Neutrophil (primary cell): ENCODE measurements around the gene PLEKHG3.
"Not testable (repeated sequence)": the region's sequence is repeated elsewhere in the genome, so short reads cannot be mapped to it uniquely, and the experiment has no call there.

Source experiments
- H3K27ac ChIP-seq: fragments of 200-600 bp; sonication (generic); 2 replicates; pipeline ENCODE4 v1.5.1; 2016; ENCODE audit warnings: mild to moderate bottlenecking, moderate library complexity
- H3K27me3 ChIP-seq: fragments of 200-600 bp; sonication (generic); 2 replicates; pipeline ENCODE4 v1.6.0; 2016; ENCODE audit warnings: mild to moderate bottlenecking
- H3K36me3 ChIP-seq: fragments of 200-600 bp; sonication (generic); 2 replicates; pipeline ENCODE4 v1.5.1; 2017
- H3K4me1 ChIP-seq, 2 experiments: fragments of 200-600 bp in 1 of 2; sonication (generic) in 1 of 2; 1 replicate in 1 of 2; 2 replicates in 1 of 2; pipeline versions ENCODE4 v1.5.1 to v1.6.1; 2013 to 2016; ENCODE audit warnings: low read depth in 1 of 2, low read length in 1 of 2, mild to moderate bottlenecking in 1 of 2, moderate library complexity in 1 of 2; ENCODE audit not compliant: control insufficient read depth in 1 of 2, insufficient read depth in 1 of 2
- H3K4me3 ChIP-seq, 2 experiments: fragments of 200-600 bp in 1 of 2; sonication (generic) in 1 of 2; 1 replicate in 1 of 2; 2 replicates in 1 of 2; pipeline ENCODE4 v1.5.1; 2013 to 2016; ENCODE audit warnings: low read depth in 1 of 2, low read length in 1 of 2, mild to moderate bottlenecking in 1 of 2, moderate library complexity in 1 of 2
- H3K9me3 ChIP-seq: fragments of 200-600 bp; sonication (generic); 2 replicates; pipeline ENCODE4 v1.5.1; 2016
- CTCF ChIP-seq: fragments of 200-600 bp; sonication (generic); IDR thresholded peaks from 2 replicates; pipeline ENCODE4 v1.5.1; 2016; ENCODE audit warnings: antibody characterized with exemption

The PLEKHG3 gene

DNA sequence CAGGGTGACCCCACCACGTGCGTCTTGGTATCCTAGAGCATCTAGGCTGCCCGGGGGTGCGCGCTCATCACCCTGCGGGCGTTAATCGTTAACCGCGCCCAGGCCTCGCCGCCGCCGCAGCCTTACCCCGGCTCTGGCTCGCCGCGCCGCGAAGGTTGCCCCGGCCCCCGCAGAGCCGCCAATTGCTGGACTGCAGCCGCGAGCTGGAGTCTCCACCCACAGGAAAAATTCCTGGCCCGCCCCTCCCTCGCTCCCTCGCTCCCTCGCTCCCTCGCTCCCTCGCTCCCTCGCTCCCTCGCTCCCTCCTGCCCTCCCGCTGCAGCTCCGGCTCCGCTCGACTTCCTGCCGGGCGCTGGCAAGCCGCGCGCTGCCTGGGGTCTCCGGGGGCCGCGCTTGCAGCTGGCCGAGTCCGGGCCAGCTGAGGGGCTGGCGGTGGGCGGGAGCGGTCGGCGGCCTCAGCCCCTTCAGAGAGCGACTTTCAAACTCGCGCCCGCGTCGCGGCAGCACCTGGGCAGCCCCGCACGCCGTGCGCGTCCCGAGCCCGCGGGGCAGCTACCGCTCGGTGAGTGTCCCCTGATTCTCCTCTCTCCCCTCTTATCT, at the start of gene PLEKHG3:
Gene PLEKHG3 (plus strand): TSS at position 282 of the 600 bp plus-strand sequence. CDS start 23,208 bp downstream, outside the sequence.
- Histone ChIP-seq H3K27ac (peak within 1 kb of the TSS; percentile 99), H3K4me3 (peak within 1 kb of the TSS; percentile 79 to 97), H3K4me1 (peaks cover 81 to 89% of the 10 kb centered on the region in 2 experiments), H3K27me3 (peaks cover 8% of the 10 kb centered on the region), H3K36me3 (peaks cover 14% of the 10 kb centered on the region), H3K9me3 (no peaks in the 10 kb centered on the region)
- no peak for TF ChIP-seq CTCF

GRCh38 chr14:64654901-64655300, 49.3 kb upstream of the PLEKHG3 start:
- peak overlapping the region; percentile 37 for H3K27ac ChIP-seq
- H3K9me3 ChIP-seq = no peaks in the 10 kb centered on the region
- H3K36me3 ChIP-seq = no peaks in the 10 kb centered on the region
- TF ChIP-seq CTCF = no peak
- H3K4me1 ChIP-seq = peaks cover 32 to 40% of the 10 kb centered on the region in 2 experiments
- H3K27me3 ChIP-seq = peaks cover 18% of the 10 kb centered on the region
- peak overlapping the region in 1 of 2 experiments; percentile 1 for H3K4me3 ChIP-seq

DNA sequence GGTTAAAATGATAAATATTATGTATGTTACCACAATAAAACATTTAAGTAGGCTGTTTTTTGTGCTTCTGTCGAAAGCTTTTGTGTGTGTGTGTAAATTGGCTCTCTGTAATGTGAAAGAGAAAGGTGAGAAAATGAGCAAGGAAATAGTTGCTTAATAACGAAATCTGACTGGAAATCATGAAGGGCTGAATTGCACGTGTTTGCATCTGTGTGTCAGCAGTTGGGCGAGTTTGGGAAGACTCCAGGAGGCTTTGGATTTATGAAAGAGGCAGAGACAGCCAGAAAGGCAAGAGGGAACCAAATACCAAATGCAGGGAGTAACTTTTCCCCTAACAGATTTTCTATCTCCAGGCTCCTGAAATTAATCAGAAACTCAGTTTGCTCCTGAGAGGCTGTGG, 47.2 kb upstream of the PLEKHG3 start:
- Histone ChIP-seq H3K36me3 (no peaks in the 10 kb centered on the region), H3K9me3 (no peaks in the 10 kb centered on the region), H3K4me3 (no peak overlapping the region), H3K27me3 (peaks cover 31% of the 10 kb centered on the region), H3K4me1 (peaks cover 32 to 40% of the 10 kb centered on the region in 2 experiments), H3K27ac (no peak overlapping the region)
- no peak for TF ChIP-seq CTCF

DNA sequence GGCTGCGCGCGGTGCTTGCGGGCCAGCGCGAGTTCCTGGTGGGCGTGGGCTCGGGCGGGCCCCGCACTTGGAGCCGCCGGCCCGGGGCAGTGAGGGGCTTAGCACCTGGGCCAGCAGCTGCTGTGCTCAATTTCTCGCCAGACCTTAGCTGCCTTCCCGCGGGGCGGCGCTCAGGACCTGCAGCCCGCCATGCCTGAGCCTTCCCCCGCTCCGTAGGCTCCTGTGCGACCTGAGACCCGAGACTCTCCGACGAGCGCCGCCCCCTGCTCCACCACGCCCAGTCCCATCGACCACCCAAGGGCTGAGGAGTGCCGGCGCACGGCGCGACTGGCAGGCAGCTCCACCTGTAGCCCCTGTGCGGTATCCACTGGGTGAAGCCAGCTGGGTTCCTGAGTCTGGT, 46.0 kb upstream of the PLEKHG3 start:
- no peak overlapping the region for H3K27ac ChIP-seq
- no peaks in the 10 kb centered on the region for H3K36me3 ChIP-seq
- TF ChIP-seq CTCF = no peak
- H3K4me1 ChIP-seq = peaks cover 32 to 40% of the 10 kb centered on the region in 2 experiments
- H3K9me3 ChIP-seq = no peaks in the 10 kb centered on the region
- no peak overlapping the region for H3K4me3 ChIP-seq
- H3K27me3 ChIP-seq = peaks cover 31% of the 10 kb centered on the region

DNA sequence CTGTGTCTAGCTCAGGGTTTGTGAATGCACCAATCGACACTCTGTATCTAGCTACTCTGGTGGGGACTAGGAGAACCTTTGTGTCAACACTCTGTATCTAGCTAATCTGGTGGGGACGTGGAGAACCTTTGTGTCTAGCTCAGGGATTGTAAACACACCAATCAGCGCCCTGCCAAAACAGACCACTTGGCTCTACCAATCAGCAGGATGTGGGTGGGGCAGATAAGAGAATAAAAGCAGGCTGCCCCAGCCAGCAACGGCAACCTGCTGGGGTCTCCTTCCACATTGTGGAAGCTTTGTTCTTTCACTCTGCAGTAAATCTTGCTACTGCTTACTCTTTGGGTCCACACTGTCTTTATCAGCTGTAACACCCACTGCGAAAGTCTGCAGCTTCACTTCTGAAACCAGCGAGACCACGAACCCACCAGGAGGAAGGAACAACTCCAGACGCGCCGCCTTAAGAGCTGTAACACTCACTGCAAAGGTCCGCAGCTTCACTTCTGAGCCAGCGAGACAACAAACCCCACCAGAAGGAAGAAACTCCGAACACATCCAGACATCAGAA, 45.4 kb upstream of the PLEKHG3 start:
- not testable (repeated sequence) for H3K4me3 ChIP-seq, H3K9me3 ChIP-seq, H3K27ac ChIP-seq, H3K36me3 ChIP-seq
- Histone ChIP-seq H3K4me1 (peaks cover 29 to 36% of the 10 kb centered on the region in 2 experiments), H3K27me3 (peaks cover 31% of the 10 kb centered on the region)

DNA sequence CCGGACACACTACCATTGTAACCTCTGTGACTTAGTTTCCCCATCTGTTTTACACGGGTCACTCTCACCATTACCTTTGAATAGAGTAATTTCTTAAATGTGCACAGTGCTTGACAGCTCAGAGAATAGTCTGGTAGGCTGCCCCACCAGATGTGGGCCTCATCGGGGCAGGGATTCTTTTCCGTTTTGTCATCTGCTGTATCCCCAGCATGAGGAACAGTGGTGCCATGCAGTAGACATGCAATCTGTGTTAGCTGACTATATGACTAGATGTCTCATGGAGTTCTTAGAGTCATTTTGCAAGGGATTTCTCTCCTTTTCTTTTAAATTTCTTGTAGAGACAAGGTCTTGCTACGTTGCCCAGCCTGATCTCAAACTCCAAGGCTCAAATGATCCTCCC, 44.9 kb upstream of the PLEKHG3 start:
- Histone ChIP-seq H3K4me3 (no peak overlapping the region), H3K9me3 (no peaks in the 10 kb centered on the region), H3K4me1 (peaks cover 23 to 31% of the 10 kb centered on the region in 2 experiments), H3K27me3 (peaks cover 31% of the 10 kb centered on the region), H3K36me3 (no peaks in the 10 kb centered on the region), H3K27ac (no peak overlapping the region)
- TF ChIP-seq CTCF = no peak
